Measurements from ENCODE around the gene PLD3. TPM values are rescaled to one million over a fixed set of nuclear protein-coding genes. Genes with fewer than 3 reads are reported as not detected.

Gene PLD3
- total and polyA plus RNA-seq, 8 donors, result 315 to 604 (median 351) TPM

- Histone ChIP-seq H3K9me3 (no peaks in the 10 kb centered on the region), H3K27ac (no peak overlapping the region), H3K4me1 (peaks cover 0 to 15% of the 10 kb centered on the region in 2 donors), H3K36me3 (peaks cover 0 to 21% of the 10 kb centered on the region in 2 donors), H3K4me3 (no peak overlapping the region), H3K27me3 (no peaks in the 10 kb centered on the region)
- TF ChIP-seq CTCF (IDR thresholded peaks at IDR 0.05), result no peak
- intact Hi-C loops (cut with DNase I), result no loop called here
- no peak for DNase-seq
- no peak for ATAC-seq
Observed at GRCh38 chr19:40396886-40397567, 48.5 kb downstream of the PLD3 start.

GRCh38 chr19:40397568-40397906 lies 49.0 kb downstream of the PLD3 start:
- DNase-seq, result peak in 1 of 4 donors; percentile 75
- ATAC-seq, result no peak
- H3K4me1 ChIP-seq, result peaks cover 0 to 15% of the 10 kb centered on the region in 2 donors
- TF ChIP-seq CTCF (IDR thresholded peaks at IDR 0.05), result no peak
- intact Hi-C loops (cut with DNase I), result no loop called here
- H3K27me3 ChIP-seq, result no peaks in the 10 kb centered on the region
- no peaks in the 10 kb centered on the region for H3K9me3 ChIP-seq
- H3K4me3 ChIP-seq, result no peak overlapping the region
- H3K36me3 ChIP-seq, result peaks cover 0 to 21% of the 10 kb centered on the region in 2 donors
- no peak overlapping the region for H3K27ac ChIP-seq

- Histone ChIP-seq H3K27me3 (no peaks in the 10 kb centered on the region), H3K36me3 (peaks cover 0 to 21% of the 10 kb centered on the region in 2 donors), H3K27ac (no peak overlapping the region), H3K4me1 (peaks cover 3 to 15% of the 10 kb centered on the region in 2 donors), H3K4me3 (no peak overlapping the region), H3K9me3 (no peaks in the 10 kb centered on the region)
- peak in 3 of 4 donors; percentile 74 to 83 (median 76) for DNase-seq
- ATAC-seq, result peak; percentile 80
- no peak for TF ChIP-seq CTCF (IDR thresholded peaks at IDR 0.05)
- intact Hi-C loops (cut with DNase I), result no loop called here
Observed at GRCh38 chr19:40398417-40399131, 50.1 kb downstream of the PLD3 start.

- no peak overlapping the region for H3K27ac ChIP-seq
- no peak overlapping the region for H3K4me3 ChIP-seq
- no peaks in the 10 kb centered on the region for H3K9me3 ChIP-seq
- DNase-seq (no peak), ATAC-seq (no peak)
- no peaks in the 10 kb centered on the region for H3K27me3 ChIP-seq
- no peak for TF ChIP-seq CTCF (IDR thresholded peaks at IDR 0.05)
- H3K4me1 ChIP-seq, result peaks cover 3 to 29% of the 10 kb centered on the region in 2 donors
- intact Hi-C loops (cut with DNase I), result no loop called here
- peaks cover 0 to 21% of the 10 kb centered on the region in 2 donors for H3K36me3 ChIP-seq
Observed at GRCh38 chr19:40400559-40400958, 52.1 kb downstream of the PLD3 start.

- DNase-seq (peak in 3 of 4 donors; percentile 89 to 97 (median 94)), ATAC-seq (peak; percentile 94)
- Histone ChIP-seq H3K36me3 (peaks cover 0 to 2% of the 10 kb centered on the region in 2 donors), H3K27me3 (no peaks in the 10 kb centered on the region), H3K4me1 (peaks cover 3 to 33% of the 10 kb centered on the region in 2 donors), H3K4me3 (peak overlapping the region; percentile 66 to 69), H3K9me3 (no peaks in the 10 kb centered on the region), H3K27ac (peak overlapping the region; percentile 80 to 89)
- intact Hi-C loops (cut with DNase I), result no loop called here
- TF ChIP-seq CTCF (IDR thresholded peaks at IDR 0.05), result no peak
Observed at GRCh38 chr19:40403262-40403984, 54.9 kb downstream of the PLD3 start.

Measured in left lung (tissue), 10 donors.